GM21367 (cell line): Measurements from ENCODE around the gene PPP2R5E.
A peak's percentile ranks its signal among the peaks of the same experiment; 100 is the strongest.

Source experiments
- ATAC-seq: cut with Tn5 transposase; IDR thresholded peaks from one replicate; pipeline ENCODE4 v1.9.1; 2021; ENCODE audit not compliant: unreplicated experiment

The PPP2R5E gene

GRCh38 chr14:63435838-63436237 lies 107.3 kb downstream of the PPP2R5E start:
- ATAC-seq = no peak

GRCh38 chr14:63435204-63435603 lies 108.0 kb downstream of the PPP2R5E start:
- no peak for ATAC-seq

GRCh38 chr14:63432888-63433552 lies 110.2 kb downstream of the PPP2R5E start:
- no peak for ATAC-seq

DNA sequence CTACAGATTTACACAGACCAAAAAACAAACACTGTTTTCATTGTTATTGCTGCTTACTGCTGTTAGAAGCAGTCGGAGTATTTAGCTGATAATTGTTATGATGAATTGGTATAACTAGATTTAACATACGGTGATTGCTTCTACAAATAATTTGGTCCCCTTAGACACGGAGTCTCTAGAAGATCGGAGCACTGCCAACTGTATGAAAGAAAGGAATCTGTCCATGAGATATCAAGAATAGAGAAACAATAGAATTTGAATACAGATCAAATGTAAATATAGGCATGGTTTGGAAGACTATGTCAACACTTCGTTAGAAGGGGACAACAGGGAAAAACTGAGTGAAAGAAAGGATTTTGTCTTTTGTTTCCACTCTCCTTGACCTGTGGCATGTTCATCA lies 110.9 kb downstream of the PPP2R5E start:
- no peak for ATAC-seq

DNA sequence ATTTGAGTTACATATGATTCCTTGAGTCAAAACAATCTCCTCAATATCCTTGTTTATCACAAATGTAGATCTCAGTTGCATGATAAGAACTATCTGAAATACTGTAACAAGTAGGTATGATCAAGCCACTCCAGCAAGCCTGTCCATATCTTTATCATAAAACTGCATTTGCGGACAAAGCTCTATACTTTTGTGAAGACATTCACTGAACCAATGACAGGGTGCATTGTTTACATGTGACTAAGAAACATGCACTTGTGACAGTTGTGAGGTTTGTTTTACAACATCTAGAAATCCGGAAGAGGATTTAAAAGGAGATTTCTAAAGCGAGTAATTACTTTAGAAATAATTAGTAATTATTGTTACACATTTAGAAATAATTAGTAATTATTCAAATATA lies 111.7 kb downstream of the PPP2R5E start:
- no peak for ATAC-seq

DNA sequence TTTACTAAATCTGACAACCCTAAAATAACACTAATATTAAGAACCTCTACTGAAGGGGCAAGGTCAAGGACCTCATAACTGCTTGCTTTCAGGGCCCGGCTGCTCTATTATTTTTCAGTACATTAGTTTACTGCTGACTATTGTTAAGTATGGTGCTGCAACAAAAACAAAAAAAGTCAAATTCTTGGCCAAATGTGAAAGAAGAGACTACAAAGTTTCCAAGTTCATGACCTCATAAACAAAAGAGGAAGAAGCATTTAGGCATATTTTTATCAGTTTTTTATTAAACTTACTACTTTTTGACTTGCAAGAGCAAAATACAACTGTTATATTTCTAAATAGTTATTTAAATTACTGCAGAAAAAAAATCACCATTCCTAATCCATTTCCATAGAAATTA lies 114.7 kb downstream of the PPP2R5E start:
- no peak for ATAC-seq

- ATAC-seq = no peak
Observed at GRCh38 chr14:63426838-63427352, 116.3 kb downstream of the PPP2R5E start.

DNA sequence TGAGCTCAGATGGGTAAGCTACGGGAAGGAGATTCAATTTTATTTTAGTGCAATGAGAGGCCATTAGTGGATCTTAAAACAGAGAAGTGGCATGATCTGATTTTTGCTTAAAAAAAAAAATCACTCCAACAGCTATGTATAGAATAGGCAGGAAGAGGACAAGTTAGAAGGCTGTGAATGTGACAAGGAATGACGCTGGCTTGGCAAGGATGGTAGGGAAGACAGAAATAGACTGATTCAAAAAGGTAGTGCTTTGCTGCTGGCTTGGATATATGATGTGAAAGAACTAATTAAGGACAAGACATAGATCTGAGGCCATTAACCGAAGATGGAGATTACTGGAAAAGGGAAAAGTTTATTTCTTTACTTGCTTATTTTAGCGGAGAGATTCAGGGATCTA lies 119.3 kb downstream of the PPP2R5E start:
- ATAC-seq = no peak

DNA sequence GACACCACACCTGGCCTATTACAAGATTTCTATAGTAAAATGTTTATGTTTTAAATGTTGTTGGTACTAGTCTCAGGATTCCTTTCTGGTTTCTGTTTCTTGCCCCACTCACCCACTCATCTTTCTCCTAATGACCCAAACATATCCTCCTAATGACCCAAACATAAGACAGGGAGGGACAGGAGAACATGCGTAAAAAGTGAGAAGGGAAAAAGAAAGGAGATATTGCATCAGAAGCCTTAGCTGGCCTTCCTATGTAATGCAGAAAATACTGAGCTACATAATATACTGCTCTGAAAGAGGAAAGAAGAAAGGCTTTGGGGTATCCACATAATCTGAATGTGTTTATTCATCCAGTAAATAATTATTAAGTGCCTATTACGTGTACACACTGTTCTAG lies 119.8 kb downstream of the PPP2R5E start:
- no peak for ATAC-seq

GRCh38 chr14:63421919-63422318 lies 121.3 kb downstream of the PPP2R5E start:
- no peak for ATAC-seq

- no peak for ATAC-seq
Observed at GRCh38 chr14:63421226-63421625, 122.0 kb downstream of the PPP2R5E start.

DNA sequence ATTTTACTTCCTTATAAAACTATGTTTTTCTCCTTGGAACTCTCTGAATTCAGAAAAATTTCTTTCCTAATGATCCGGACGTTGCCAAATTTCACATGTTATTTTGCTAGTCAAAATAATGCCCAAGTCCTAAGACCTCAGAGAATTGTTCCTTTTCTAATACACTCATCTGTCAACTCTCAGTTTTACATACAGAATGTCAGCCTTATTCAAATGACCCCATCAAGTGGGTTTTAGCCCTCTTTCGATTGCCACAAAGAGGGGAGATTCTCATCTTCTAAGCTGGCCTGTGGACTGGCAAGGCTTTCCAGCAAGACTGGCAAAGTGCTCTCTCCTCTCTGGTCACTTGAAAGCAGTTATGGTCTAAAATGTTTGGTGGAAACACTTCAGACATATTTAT lies 125.2 kb downstream of the PPP2R5E start:
- peak; percentile 85 for ATAC-seq

GRCh38 chr14:63413009-63413408 lies 130.2 kb downstream of the PPP2R5E start:
- ATAC-seq = no peak

DNA sequence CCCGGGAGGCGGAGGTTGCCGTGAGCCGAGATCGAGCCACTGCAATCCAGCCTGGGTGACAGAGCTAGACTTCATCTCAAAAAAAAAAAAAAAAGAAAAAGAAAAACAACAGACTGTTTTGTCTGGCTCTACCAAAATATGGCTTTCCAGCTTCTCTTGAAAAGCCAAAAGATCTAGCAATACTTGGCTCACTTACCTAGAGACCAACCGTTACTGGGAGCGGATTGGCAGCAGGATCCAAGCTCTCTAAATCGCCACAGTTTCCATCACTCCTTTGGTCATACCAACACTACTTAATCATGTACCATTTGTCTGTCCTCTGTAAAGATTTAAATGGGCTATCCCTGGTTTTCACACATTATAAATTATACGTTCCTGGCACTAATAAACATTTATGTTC lies 136.8 kb downstream of the PPP2R5E start:
- ATAC-seq = no peak

- no peak for ATAC-seq
Observed at GRCh38 chr14:63405715-63406114, 137.5 kb downstream of the PPP2R5E start.

GRCh38 chr14:63404906-63405305 lies 138.3 kb downstream of the PPP2R5E start:
- no peak for ATAC-seq

DNA sequence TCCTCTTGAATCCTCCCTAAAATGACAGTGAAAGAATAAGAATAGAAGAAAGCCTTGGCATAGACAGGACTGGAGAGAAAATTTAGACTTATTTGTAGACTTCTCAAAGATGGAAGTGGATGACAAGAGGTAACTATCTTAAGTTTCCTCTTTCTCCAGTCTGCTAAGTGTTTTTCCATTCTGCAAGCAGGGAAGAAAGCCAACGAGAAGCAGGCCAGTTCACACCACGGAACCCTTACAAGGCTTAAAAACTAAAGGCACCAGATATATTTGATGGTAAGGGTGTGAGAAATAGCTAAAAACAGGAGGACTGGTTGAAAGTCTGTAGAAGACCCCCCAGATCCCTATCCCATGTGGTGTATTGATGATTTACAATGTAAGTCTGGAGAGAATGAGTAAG lies 141.5 kb downstream of the PPP2R5E start:
- no peak for ATAC-seq

GRCh38 chr14:63398952-63399351 lies 144.2 kb downstream of the PPP2R5E start:
- no peak for ATAC-seq

DNA sequence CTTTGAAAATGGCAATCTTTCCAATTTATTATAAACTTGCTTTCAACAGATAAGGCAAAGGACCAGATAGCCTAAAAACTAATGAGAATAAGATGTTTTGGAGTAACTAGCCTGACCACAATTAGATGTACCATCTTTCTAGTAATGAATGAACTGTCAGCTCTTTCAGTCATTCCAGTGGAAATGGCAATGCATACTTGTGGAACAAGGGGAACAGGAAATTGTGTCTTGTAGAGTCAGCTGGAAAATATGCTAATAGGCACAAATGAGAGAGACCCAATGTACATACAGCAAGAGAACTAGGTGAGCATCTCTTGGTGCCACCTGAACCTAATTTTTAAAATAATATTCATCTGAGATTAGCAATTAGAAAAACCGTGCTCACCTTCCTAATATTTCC lies 148.3 kb downstream of the PPP2R5E start:
- no peak for ATAC-seq

DNA sequence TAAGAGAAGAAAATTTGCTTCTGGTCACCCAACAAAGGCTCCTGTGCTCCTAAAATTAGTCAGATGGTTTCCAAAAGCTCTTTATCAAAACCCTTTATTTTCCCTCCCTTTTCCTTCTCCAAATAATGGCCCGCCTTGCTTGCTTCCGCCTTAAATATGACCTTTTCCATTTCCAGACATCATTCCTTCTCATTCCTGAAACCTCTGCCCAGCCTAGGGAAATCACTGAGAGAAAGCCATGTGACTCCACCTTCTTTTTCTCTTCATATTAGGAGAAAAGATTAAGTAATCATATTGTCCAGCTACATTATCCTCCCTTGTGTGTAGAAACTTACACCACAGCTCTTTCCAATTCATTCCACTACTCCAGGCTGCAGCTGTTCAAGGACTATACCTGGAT lies 148.7 kb downstream of the PPP2R5E start:
- no peak for ATAC-seq

- no peak for ATAC-seq
Observed at GRCh38 chr14:63393012-63393411, 150.2 kb downstream of the PPP2R5E start.

DNA sequence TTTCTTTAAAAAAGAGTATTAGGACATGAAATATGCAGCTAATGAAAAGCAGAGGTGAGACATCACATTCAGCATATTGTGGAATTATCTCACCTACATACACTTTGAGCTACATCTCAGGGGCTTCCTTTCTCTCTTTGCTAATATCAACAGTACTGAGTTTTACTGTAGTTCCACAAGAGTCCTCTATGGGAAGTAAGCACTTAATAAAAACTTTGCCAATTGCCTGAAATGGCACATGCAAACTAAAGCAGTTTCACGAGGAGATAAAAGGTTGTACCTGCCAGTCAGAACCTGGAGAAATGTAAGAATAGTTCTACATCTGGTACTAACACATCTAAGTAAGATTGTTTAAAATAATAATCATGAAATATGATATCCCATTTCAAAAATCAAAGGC lies 150.9 kb downstream of the PPP2R5E start:
- ATAC-seq = no peak

- peak; percentile 61 for ATAC-seq
Observed at GRCh38 chr14:63388766-63389431, 154.3 kb downstream of the PPP2R5E start.
